CD14-positive monocyte (primary cell): ENCODE results near the gene TSPAN7. TPM values are rescaled to one million over a fixed set of nuclear protein-coding genes. Genes with fewer than 3 reads are reported as not detected.

Experiments
- DNase-seq, 3 donors: peaks; one replicate each; pipeline ENCODE4 v3.0.0-alpha.2; 2011 to 2022
- H2AFZ ChIP-seq: 2 replicates; pipeline ENCODE4 v1.6.0; 2012; ENCODE audit warnings: mild to moderate bottlenecking, low read depth, low read length, inconsistent platforms; ENCODE audit not compliant: insufficient read depth, poor library complexity, severe bottlenecking
- H3K27ac ChIP-seq, 2 donors: 1 replicate in 1 of 2; 2 replicates in 1 of 2; pipeline ENCODE4 v1.5.1; 2012 to 2013; ENCODE audit warnings: low read length in 2 of 2, control low read depth in 1 of 2, inconsistent platforms in 1 of 2, low read depth in 1 of 2, mild to moderate bottlenecking in 1 of 2
- H3K27me3 ChIP-seq, 2 donors: one replicate each; pipeline versions ENCODE4 v1.6.0 to v1.6.1; 2011 to 2013; ENCODE audit warnings: low read length in 2 of 2; ENCODE audit not compliant: control insufficient read depth in 2 of 2, insufficient read depth in 2 of 2
- H3K36me3 ChIP-seq, 2 donors: replicated peaks in 1 of 2; 1 replicate in 1 of 2; 2 replicates in 1 of 2; pipeline versions ENCODE4 v1.5.1 to v1.6.1; 2012 to 2013; ENCODE audit warnings: low read length in 2 of 2, control low read depth in 1 of 2, inconsistent platforms in 1 of 2, mild to moderate bottlenecking in 1 of 2; ENCODE audit not compliant: insufficient read depth in 2 of 2, control insufficient read depth in 1 of 2
- H3K4me1 ChIP-seq, 2 donors: 1 replicate in 1 of 2; 2 replicates in 1 of 2; pipeline versions ENCODE4 v1.5.1 to v1.6.1; 2012 to 2013; ENCODE audit warnings: low read length in 2 of 2, control low read depth in 1 of 2, inconsistent platforms in 1 of 2, mild to moderate bottlenecking in 1 of 2, moderate library complexity in 1 of 2; ENCODE audit not compliant: insufficient read depth in 2 of 2, control insufficient read depth in 1 of 2
- H3K4me2 ChIP-seq: replicated peaks from 2 replicates; pipeline ENCODE3; 2012; ENCODE audit warnings: low read length, moderate library complexity, mild to moderate bottlenecking; ENCODE audit not compliant: poor library complexity, severe bottlenecking; ENCODE audit errors: extremely low read depth
- H3K4me3 ChIP-seq, 3 experiments: fragments of 200-600 bp in 1 of 3; sonication (generic) in 1 of 3; replicated peaks in 1 of 3; 1 replicate in 2 of 3; 2 replicates in 1 of 3; pipeline ENCODE4 v1.5.1; 2011 to 2013; ENCODE audit warnings: low read length in 3 of 3, mild to moderate bottlenecking in 3 of 3, control low read depth in 2 of 3, low read depth in 2 of 3, inconsistent platforms in 1 of 3, moderate library complexity in 1 of 3
- H3K79me2 ChIP-seq: 2 replicates; pipeline ENCODE4 v1.6.0; 2012; ENCODE audit warnings: mild to moderate bottlenecking, control low read depth, inconsistent platforms, low read length, moderate library complexity; ENCODE audit not compliant: insufficient read depth
- H3K9ac ChIP-seq: 2 replicates; pipeline ENCODE4 v1.6.0; 2017; ENCODE audit warnings: low read length, mild to moderate bottlenecking; ENCODE audit not compliant: insufficient read depth, poor library complexity, severe bottlenecking
- H3K9me3 ChIP-seq, 2 donors: replicated peaks in 1 of 2; 1 replicate in 1 of 2; 2 replicates in 1 of 2; pipeline versions ENCODE4 v1.5.1 to v1.6.1; 2012 to 2013; ENCODE audit warnings: low read length in 2 of 2, control low read depth in 1 of 2; ENCODE audit not compliant: control insufficient read depth in 1 of 2, insufficient read depth in 1 of 2
- H4K20me1 ChIP-seq: 2 replicates; pipeline ENCODE4 v1.6.0; 2012; ENCODE audit warnings: mild to moderate bottlenecking, low read length, control low read depth, moderate library complexity; ENCODE audit not compliant: insufficient read depth
- H3K27ac Mint-ChIP-seq, 7 donors: one replicate each; pipeline ENCODE4 v1.8.0; 2020; ENCODE audit warnings: mild to moderate bottlenecking in 7 of 7, mixed read lengths in 7 of 7, moderate library complexity in 6 of 7, inconsistent platforms in 2 of 7
- H3K27me3 Mint-ChIP-seq, 3 donors: one replicate each; pipeline ENCODE4 v1.8.0; 2021 to 2022; ENCODE audit warnings: low read depth in 3 of 3, mild to moderate bottlenecking in 3 of 3, mixed read lengths in 3 of 3, moderate library complexity in 3 of 3, inconsistent platforms in 1 of 3
- H3K36me3 Mint-ChIP-seq, 2 donors: one replicate each; pipeline ENCODE4 v1.8.0; 2020; ENCODE audit warnings: mixed read lengths in 2 of 2, inconsistent platforms in 1 of 2, mild to moderate bottlenecking in 1 of 2
- H3K4me1 Mint-ChIP-seq: one replicate; pipeline ENCODE4 v1.8.0; 2020; ENCODE audit warnings: mild to moderate bottlenecking, mixed read lengths
- H3K4me3 Mint-ChIP-seq, 2 donors: one replicate each; pipeline ENCODE4 v1.8.0; 2020; ENCODE audit warnings: mild to moderate bottlenecking in 2 of 2, mixed read lengths in 2 of 2, moderate library complexity in 1 of 2
- H3K9me3 Mint-ChIP-seq, 7 donors: one replicate each; pipeline ENCODE4 v1.8.0; 2020 to 2022; ENCODE audit warnings: mixed read lengths in 7 of 7, mild to moderate bottlenecking in 6 of 7, moderate library complexity in 6 of 7, inconsistent platforms in 2 of 7
- WGBS: methylation state at CpG from one replicate; pipeline ENCODE4 v1.1.5; 2013; ENCODE audit warnings: missing lambda C conversion rate; ENCODE audit not compliant: insufficient coverage; 5-methylcytosine and 5-hydroxymethylcytosine counted together
- intact Hi-C, 2 donors: fragments of 100-400 bp; cut with micrococcal nuclease; formaldehyde crosslinking; loops; one replicate each; pipeline versions ENCODE4 v1.15.0 to v1.15.1; 2023
- polyA plus RNA-seq, 3 donors: library from polyadenylated mRNA; depleted of rRNA in 1 of 3; unstranded in 2 of 3; stranded (reverse) in 1 of 3; fragments of 300-500 nt in 2 of 3; fragments of >200 nt in 1 of 3; fragmentation: Illumina TruSeq in 2 of 3; gene quantifications; 1 replicate in 2 of 3; 2 replicates in 1 of 3; pipeline ENCODE4 v1.2.3, GENCODE V29; 2012 to 2021
- TF ChIP-seq, protein P1 (sequence below): fragments of 200-600 bp; IDR thresholded peaks from one replicate; pipeline ENCODE4 v1.8.0; 2022; ENCODE audit warnings: antibody characterized with exemption, mild to moderate bottlenecking

The TSPAN7 gene
- polyA plus RNA-seq, 3 donors = not detected

DNA sequence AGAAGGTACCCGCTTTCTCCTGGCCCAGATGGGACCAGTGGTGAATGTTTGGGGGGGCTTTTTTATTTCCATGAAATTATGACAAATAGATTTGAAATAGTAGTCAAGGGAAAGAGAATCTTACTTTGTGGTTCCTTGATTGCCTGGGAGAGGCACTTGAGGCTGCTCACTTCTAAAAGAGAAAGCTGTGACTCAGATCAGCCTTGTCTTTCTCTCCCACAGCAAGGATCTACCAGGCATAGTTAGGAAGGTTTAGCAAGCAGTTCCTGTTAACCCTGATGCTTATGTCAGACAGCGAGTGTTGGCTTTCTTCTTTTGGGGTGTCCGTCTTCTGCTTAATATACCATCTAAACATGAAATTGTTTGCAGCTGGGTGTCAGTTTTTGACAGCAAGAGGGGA is 114.5 kb downstream of the TSPAN7 start:
- TF ChIP-seq, protein P1, sequence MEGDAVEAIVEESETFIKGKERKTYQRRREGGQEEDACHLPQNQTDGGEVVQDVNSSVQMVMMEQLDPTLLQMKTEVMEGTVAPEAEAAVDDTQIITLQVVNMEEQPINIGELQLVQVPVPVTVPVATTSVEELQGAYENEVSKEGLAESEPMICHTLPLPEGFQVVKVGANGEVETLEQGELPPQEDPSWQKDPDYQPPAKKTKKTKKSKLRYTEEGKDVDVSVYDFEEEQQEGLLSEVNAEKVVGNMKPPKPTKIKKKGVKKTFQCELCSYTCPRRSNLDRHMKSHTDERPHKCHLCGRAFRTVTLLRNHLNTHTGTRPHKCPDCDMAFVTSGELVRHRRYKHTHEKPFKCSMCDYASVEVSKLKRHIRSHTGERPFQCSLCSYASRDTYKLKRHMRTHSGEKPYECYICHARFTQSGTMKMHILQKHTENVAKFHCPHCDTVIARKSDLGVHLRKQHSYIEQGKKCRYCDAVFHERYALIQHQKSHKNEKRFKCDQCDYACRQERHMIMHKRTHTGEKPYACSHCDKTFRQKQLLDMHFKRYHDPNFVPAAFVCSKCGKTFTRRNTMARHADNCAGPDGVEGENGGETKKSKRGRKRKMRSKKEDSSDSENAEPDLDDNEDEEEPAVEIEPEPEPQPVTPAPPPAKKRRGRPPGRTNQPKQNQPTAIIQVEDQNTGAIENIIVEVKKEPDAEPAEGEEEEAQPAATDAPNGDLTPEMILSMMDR = no peak
- no CpG with 5 or more reads among the region's 3 CpGs for WGBS
- no peak overlapping the region for H3K4me2 ChIP-seq
- Mint-ChIP-seq H3K4me1 (peaks cover 14% of the 10 kb centered on the region), H3K36me3 (no peaks in the 10 kb centered on the region), H3K27ac (no peak overlapping the region), H3K4me3 (no peak overlapping the region), H3K27me3 (peaks cover 2 to 9% (median 4%) of the 10 kb centered on the region in 3 donors), H3K9me3 (no peaks in the 10 kb centered on the region)
- H3K9me3 ChIP-seq = no peaks in the 10 kb centered on the region
- no peaks in the 10 kb centered on the region for H3K79me2 ChIP-seq
- intact Hi-C loops = no loop called here
- no peaks in the 10 kb centered on the region for H3K4me1 ChIP-seq
- no peak overlapping the region for H2AFZ ChIP-seq
- H3K27me3 ChIP-seq = peaks cover 0 to 4% of the 10 kb centered on the region in 2 donors
- H3K9ac ChIP-seq = no peak overlapping the region
- H3K27ac ChIP-seq = no peak overlapping the region
- no peak overlapping the region for H3K4me3 ChIP-seq
- H4K20me1 ChIP-seq = no peaks in the 10 kb centered on the region
- DNase-seq = no peak
- no peaks in the 10 kb centered on the region for H3K36me3 ChIP-seq

DNA sequence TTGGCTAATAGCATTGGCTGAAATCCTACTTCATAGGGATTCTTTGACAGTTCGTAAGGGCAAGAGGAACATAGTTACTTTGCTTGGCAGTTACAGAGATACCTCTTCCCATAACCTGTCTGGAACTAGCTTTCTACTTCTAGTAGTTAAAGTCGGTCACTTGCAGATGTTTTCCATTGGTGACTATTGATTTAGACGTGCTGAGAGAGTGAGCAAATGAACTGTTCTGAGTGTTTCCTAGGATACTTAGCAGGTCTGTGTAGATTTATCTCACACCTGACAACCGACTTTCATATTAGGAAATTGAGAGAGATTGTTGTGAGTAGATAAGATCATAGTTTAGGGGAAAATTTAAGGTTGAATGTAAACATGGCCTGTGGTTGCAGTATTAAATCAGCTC is 116.8 kb downstream of the TSPAN7 start:
- H3K9me3 Mint-ChIP-seq = peaks cover 0 to 1% (median 0%) of the 10 kb centered on the region in 7 donors
- TF ChIP-seq, protein P1 = no peak

More for the DNA sequence above, 116.8 kb downstream of the TSPAN7 start:
- no peak overlapping the region for H2AFZ ChIP-seq
- peaks cover 0 to 4% of the 10 kb centered on the region in 2 donors for H3K27me3 ChIP-seq
- no peak overlapping the region for H3K27ac ChIP-seq
- H3K36me3 ChIP-seq = no peaks in the 10 kb centered on the region
- H3K79me2 ChIP-seq = no peaks in the 10 kb centered on the region
- no peaks in the 10 kb centered on the region for H4K20me1 ChIP-seq
- no peak overlapping the region for H3K4me3 ChIP-seq
- intact Hi-C loops = no loop called here
- no peaks in the 10 kb centered on the region for H3K9me3 ChIP-seq
- no peak overlapping the region for H3K9ac ChIP-seq
- no peaks in the 10 kb centered on the region for H3K36me3 Mint-ChIP-seq
- WGBS = no CpG with 5 or more reads among the region's 4 CpGs
- peaks cover 2 to 9% (median 4%) of the 10 kb centered on the region in 3 donors for H3K27me3 Mint-ChIP-seq
- no peaks in the 10 kb centered on the region for H3K4me1 ChIP-seq
- H3K4me3 Mint-ChIP-seq = no peak overlapping the region
- H3K27ac Mint-ChIP-seq = no peak overlapping the region
- peaks cover 10% of the 10 kb centered on the region for H3K4me1 Mint-ChIP-seq
- DNase-seq = no peak
- no peak overlapping the region for H3K4me2 ChIP-seq
